C4-2B (cell line): ENCODE measurements around the gene CENATAC.

Experiments used
- ZFX ChIP-seq: fragments of 450-650 bp; IDR thresholded peaks from 2 replicates; pipeline ENCODE4 v1.6.1; 2017
- TF ChIP-seq, protein P1 (sequence below): fragments of 450-650 bp; conservative IDR thresholded peaks from 2 replicates; pipeline ENCODE4 v1.5.1; 2017; ENCODE audit warnings: mild to moderate bottlenecking

- TF ChIP-seq, protein P1, sequence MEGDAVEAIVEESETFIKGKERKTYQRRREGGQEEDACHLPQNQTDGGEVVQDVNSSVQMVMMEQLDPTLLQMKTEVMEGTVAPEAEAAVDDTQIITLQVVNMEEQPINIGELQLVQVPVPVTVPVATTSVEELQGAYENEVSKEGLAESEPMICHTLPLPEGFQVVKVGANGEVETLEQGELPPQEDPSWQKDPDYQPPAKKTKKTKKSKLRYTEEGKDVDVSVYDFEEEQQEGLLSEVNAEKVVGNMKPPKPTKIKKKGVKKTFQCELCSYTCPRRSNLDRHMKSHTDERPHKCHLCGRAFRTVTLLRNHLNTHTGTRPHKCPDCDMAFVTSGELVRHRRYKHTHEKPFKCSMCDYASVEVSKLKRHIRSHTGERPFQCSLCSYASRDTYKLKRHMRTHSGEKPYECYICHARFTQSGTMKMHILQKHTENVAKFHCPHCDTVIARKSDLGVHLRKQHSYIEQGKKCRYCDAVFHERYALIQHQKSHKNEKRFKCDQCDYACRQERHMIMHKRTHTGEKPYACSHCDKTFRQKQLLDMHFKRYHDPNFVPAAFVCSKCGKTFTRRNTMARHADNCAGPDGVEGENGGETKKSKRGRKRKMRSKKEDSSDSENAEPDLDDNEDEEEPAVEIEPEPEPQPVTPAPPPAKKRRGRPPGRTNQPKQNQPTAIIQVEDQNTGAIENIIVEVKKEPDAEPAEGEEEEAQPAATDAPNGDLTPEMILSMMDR = no peak
- TF ChIP-seq ZFX = no peak
Measured at GRCh38 chr11:119061256-119061655, 63.3 kb downstream of the CENATAC start.
